Ascending aorta (tissue), 2 donors: ENCODE measurements around the gene SECTM1. TPM values are rescaled to one million over a fixed set of nuclear protein-coding genes. Genes with fewer than 3 reads are reported as not detected.
"Not testable (repeated sequence)": the region's sequence is repeated elsewhere in the genome, so short reads cannot be mapped to it uniquely, and the experiment has no call there.

Experiments
- DNase-seq, 2 donors: peaks; one replicate each; pipeline ENCODE4 v3.0.0-alpha.2; 2019; ENCODE audit warnings: low spot score in 2 of 2
- H3K27ac ChIP-seq, 2 donors: fragments of 200-600 bp; sonication (generic); one replicate each; pipeline ENCODE4 v1.5.1; 2016 to 2017; ENCODE audit warnings: mild to moderate bottlenecking in 1 of 2
- H3K27me3 ChIP-seq: fragments of 200-600 bp; sonication (generic); one replicate; pipeline ENCODE4 v1.5.1; 2017
- H3K36me3 ChIP-seq, 2 donors: fragments of 200-600 bp; sonication (generic); one replicate each; pipeline ENCODE4 v1.5.1; 2016
- H3K4me1 ChIP-seq, 2 donors: fragments of 200-600 bp; sonication (generic); one replicate each; pipeline ENCODE4 v1.5.1; 2016 to 2017; ENCODE audit warnings: mild to moderate bottlenecking in 1 of 2
- H3K4me3 ChIP-seq, 2 donors: fragments of 200-600 bp; sonication (generic); one replicate each; pipeline ENCODE4 v1.5.1; 2016 to 2017; ENCODE audit warnings: mild to moderate bottlenecking in 1 of 2
- H3K9me3 ChIP-seq, 2 donors: fragments of 200-600 bp; sonication (generic); one replicate each; pipeline ENCODE4 v1.5.1; 2016
- CTCF ChIP-seq, 3 experiments: fragments of 200-600 bp in 2 of 3; fragments of 450-650 bp in 1 of 3; sonication (generic) in 2 of 3; IDR thresholded peaks; one replicate each; pipeline ENCODE4 v1.5.1; 2016 to 2019; ENCODE audit warnings: antibody characterized with exemption in 3 of 3, mild to moderate bottlenecking in 1 of 3, moderate library complexity in 1 of 3
- intact Hi-C: fragments of 100-400 bp; cut with DNase I; formaldehyde crosslinking; loops from one replicate; pipeline ENCODE4 v1.15.1; 2023
- total RNA-seq: library from RNA; depleted of rRNA; stranded (reverse); fragments of >200 nt; gene quantifications from one replicate; pipeline ENCODE4 v1.1.0, GENCODE V29; 2016

SECTM1 gene
- total RNA-seq, 1 donor from 2014 or later: 49.5 TPM

- DNase-seq: no peak
- peaks cover 14% of the 10 kb centered on the region for H3K27me3 ChIP-seq
Measured at GRCh38 chr17:82373731-82374625, 40.4 kb upstream of the SECTM1 start.

GRCh38 chr17:82373072-82373452 is 39.5 kb upstream of the SECTM1 start:
- H3K27ac ChIP-seq, intact Hi-C loops, H3K36me3 ChIP-seq, H3K4me1 ChIP-seq, H3K4me3 ChIP-seq, H3K9me3 ChIP-seq, DNase-seq: not testable (repeated sequence)
- peaks cover 14% of the 10 kb centered on the region for H3K27me3 ChIP-seq

More at GRCh38 chr17:82373731-82374625, 40.4 kb upstream of the SECTM1 start:
- H3K4me3 ChIP-seq: no peak overlapping the region
- TF ChIP-seq CTCF (IDR thresholded peaks at IDR 0.05): no peak
- no peaks in the 10 kb centered on the region for H3K36me3 ChIP-seq
- intact Hi-C loops: no loop called here
- no peak overlapping the region for H3K27ac ChIP-seq
- peaks cover 9 to 10% of the 10 kb centered on the region in 2 donors for H3K4me1 ChIP-seq
- H3K9me3 ChIP-seq: no peaks in the 10 kb centered on the region

GRCh38 chr17:82372249-82373071 is 38.9 kb upstream of the SECTM1 start:
- Histone ChIP-seq H3K36me3 (no peaks in the 10 kb centered on the region), H3K27ac (no peak overlapping the region), H3K27me3 (peaks cover 14% of the 10 kb centered on the region), H3K9me3 (no peaks in the 10 kb centered on the region), H3K4me3 (peak overlapping the region in 1 of 2 donors; percentile 32), H3K4me1 (peaks cover 9 to 10% of the 10 kb centered on the region in 2 donors)
- intact Hi-C loops: no loop called here
- TF ChIP-seq CTCF (IDR thresholded peaks at IDR 0.05): no peak
- no peak for DNase-seq

GRCh38 chr17:82371333-82372248 is 38.0 kb upstream of the SECTM1 start, which contains the start of gene UTS2R:
Gene UTS2R (plus strand): TSS chr17:82371765. CDS start chr17:82374325, 2,560 bp downstream.
- H3K4me1 ChIP-seq: peaks cover 9 to 10% of the 10 kb centered on the region in 2 donors
- DNase-seq: no peak
- H3K4me3 ChIP-seq: peak within 1 kb of the TSS; percentile 32 to 52
- no peaks in the 10 kb centered on the region for H3K9me3 ChIP-seq
- peaks cover 14% of the 10 kb centered on the region for H3K27me3 ChIP-seq
- no peak within 1 kb of the TSS for H3K27ac ChIP-seq
- TF ChIP-seq CTCF (IDR thresholded peaks at IDR 0.05): no peak
- H3K36me3 ChIP-seq: no peaks in the 10 kb centered on the region
- intact Hi-C loops: no loop called here

- Histone ChIP-seq H3K9me3 (no peaks in the 10 kb centered on the region), H3K4me3 (peak overlapping the region; percentile 32 to 52), H3K4me1 (peaks cover 9 to 10% of the 10 kb centered on the region in 2 donors), H3K27me3 (peaks cover 14% of the 10 kb centered on the region), H3K27ac (no peak overlapping the region), H3K36me3 (no peaks in the 10 kb centered on the region)
- intact Hi-C loops: no loop called here
- DNase-seq: no peak
- no peak for TF ChIP-seq CTCF (IDR thresholded peaks at IDR 0.05)
Measured at GRCh38 chr17:82370471-82371332, 37.1 kb upstream of the SECTM1 start.
